DND-41 (cell line): ENCODE measurements around the gene ZNF576.

Experiments used
- CTCF ChIP-seq: IDR thresholded peaks from 2 replicates; pipeline ENCODE4 v1.5.1; 2012; ENCODE audit warnings: borderline replicate concordance, low read length, moderate library complexity, mild to moderate bottlenecking; ENCODE audit not compliant: poor library complexity, severe bottlenecking; ENCODE audit errors: extremely low read depth
- EZH2 ChIP-seq: IDR thresholded peaks from 3 replicates; pipeline ENCODE4 v1.6.1; 2012; ENCODE audit warnings: borderline replicate concordance, low read depth, mild to moderate bottlenecking, moderate library complexity, low read length, inconsistent platforms; ENCODE audit not compliant: severe bottlenecking

GRCh38 chr19:43551399-43552197 is 44.8 kb upstream of the ZNF576 start:
- TF ChIP-seq CTCF (no peak), EZH2 (no peak)
